Keratinocyte (primary cell): ENCODE measurements around the gene GRK6. TPM values are rescaled to one million over a fixed set of nuclear protein-coding genes. Genes with fewer than 3 reads are reported as not detected.

Experiments used
- DNase-seq: peaks from one replicate; pipeline ENCODE4 v3.0.0-alpha.2; 2011; ENCODE audit warnings: low read depth, missing footprints, low spot score
- FAIRE-seq: peaks from 2 replicates; lab custom pipeline; 2011; peaks lifted over from hg19 to GRCh38; lab: Jason Lieb, UNC
- H2AFZ ChIP-seq: 2 replicates; pipeline ENCODE4 v1.6.0; 2012; ENCODE audit warnings: low read length, control low read depth, inconsistent platforms; ENCODE audit not compliant: control insufficient read depth
- H3K27ac ChIP-seq: 2 replicates; pipeline ENCODE4 v1.5.1; 2011; ENCODE audit warnings: low read length; ENCODE audit not compliant: control insufficient read depth, insufficient read depth
- H3K27me3 ChIP-seq: 3 replicates; pipeline ENCODE4 v1.6.0; 2011; ENCODE audit warnings: low read length; ENCODE audit not compliant: control insufficient read depth, insufficient read depth; ENCODE audit errors: extremely low read depth
- H3K36me3 ChIP-seq, 2 experiments: 2 replicates in 1 of 2; 3 replicates in 1 of 2; pipeline ENCODE4 v1.5.1; 2011; ENCODE audit warnings: low read length in 2 of 2, mild to moderate bottlenecking in 1 of 2; ENCODE audit not compliant: control insufficient read depth in 2 of 2, insufficient read depth in 2 of 2; ENCODE audit errors: extremely low read depth in 1 of 2
- H3K4me1 ChIP-seq: 3 replicates; pipeline ENCODE4 v1.5.1; 2011; ENCODE audit warnings: low read length; ENCODE audit not compliant: control insufficient read depth, insufficient read depth; ENCODE audit errors: extremely low read depth
- H3K4me2 ChIP-seq: 3 replicates; pipeline ENCODE4 v1.6.0; 2011; ENCODE audit warnings: low read depth, low read length; ENCODE audit not compliant: control insufficient read depth, insufficient read depth; ENCODE audit errors: extremely low read depth
- H3K4me3 ChIP-seq, 3 experiments: fragments of 200-600 bp in 1 of 3; sonication (generic) in 1 of 3; 2 replicates in 2 of 3; 3 replicates in 1 of 3; pipeline ENCODE4 v1.5.1; 2011 to 2016; ENCODE audit warnings: low read length in 3 of 3, mild to moderate bottlenecking in 3 of 3, control low read depth in 2 of 3, inconsistent platforms in 1 of 3, low read depth in 1 of 3, mixed read lengths in 1 of 3, mixed run types in 1 of 3, moderate library complexity in 1 of 3; ENCODE audit not compliant: control insufficient read depth in 2 of 3, insufficient read depth in 2 of 3; ENCODE audit errors: extremely low read depth in 1 of 3
- H3K79me2 ChIP-seq: 2 replicates; pipeline ENCODE4 v1.6.0; 2012; ENCODE audit warnings: low read length; ENCODE audit not compliant: control insufficient read depth, insufficient read depth
- H3K9ac ChIP-seq: 3 replicates; pipeline ENCODE4 v1.6.0; 2011; ENCODE audit warnings: low read length; ENCODE audit not compliant: control insufficient read depth, insufficient read depth; ENCODE audit errors: extremely low read depth
- H3K9me1 ChIP-seq: 3 replicates; pipeline ENCODE4 v1.6.0; 2011; ENCODE audit warnings: low read length; ENCODE audit not compliant: control insufficient read depth, insufficient read depth; ENCODE audit errors: extremely low read depth
- H3K9me3 ChIP-seq: 2 replicates; pipeline ENCODE4 v1.5.1; 2012; ENCODE audit warnings: low read depth, low read length; ENCODE audit not compliant: control insufficient read depth
- H4K20me1 ChIP-seq: 3 replicates; pipeline ENCODE4 v1.6.0; 2011; ENCODE audit warnings: low read length; ENCODE audit not compliant: control insufficient read depth, insufficient read depth; ENCODE audit errors: extremely low read depth
- EZH2 ChIP-seq: IDR thresholded peaks from one replicate; pipeline ENCODE4 v1.6.1; 2012; ENCODE audit warnings: inconsistent platforms, mild to moderate bottlenecking, low read length, moderate library complexity
- dilution Hi-C: fragments of 300-500 bp; cut with MboI; formaldehyde crosslinking; loops from one replicate; pipeline ENCODE4 v1.7.0; 2020; ENCODE audit warnings: low sequenced_read_pairs; ENCODE audit not compliant: extremely low pct_ligation_motif_present
- polyA minus RNA-seq, 3 experiments: library from RNA; depleted of rRNA, polyadenylated mRNA; stranded (reverse); fragments of >200 nt; gene quantifications; 1 replicate in 1 of 3; 2 replicates in 1 of 3; 3 replicates in 1 of 3; pipeline ENCODE4 v1.2.3, GENCODE V29; 2011
- polyA plus RNA-seq, 5 experiments: library from polyadenylated mRNA; depleted of rRNA in 3 of 5; stranded (reverse) in 3 of 5; stranded (forward) in 1 of 5; unstranded in 1 of 5; fragments of >200 nt; gene quantifications; 1 replicate in 1 of 5; 2 replicates in 3 of 5; 3 replicates in 1 of 5; pipeline versions ENCODE4 v1.2.1 to v1.2.3, GENCODE V29; 2011 to 2012; ENCODE audit warnings: missing spikeins in 2 of 5, low read depth in 1 of 5, low replicate concordance in 1 of 5
- TF ChIP-seq, protein P1 (sequence below), 3 experiments: IDR thresholded peaks in 1 of 3; conservative IDR thresholded peaks in 1 of 3; optimal IDR thresholded peaks in 1 of 3; 2 replicates in 2 of 3; 3 replicates in 1 of 3; pipeline versions ENCODE3 to v1.5.1; 2011; ENCODE audit warnings: low read length in 3 of 3, mild to moderate bottlenecking in 3 of 3, moderate library complexity in 2 of 3, control low read depth in 1 of 3, inconsistent platforms in 1 of 3; ENCODE audit not compliant: insufficient read depth in 2 of 3; ENCODE audit errors: extremely low read depth in 1 of 3

Gene GRK6
- polyA plus RNA-seq (23.4 to 38.5 TPM (median 29.9 TPM) in 3 replicates), polyA minus RNA-seq (20.8 to 36.8 TPM (median 32.9 TPM) in 3 replicates)
- 8.5 TPM for polyA plus RNA-seq (2011; ENCODE audit: low read depth)
- 17.7 and 37.1 TPM in 2 replicates for polyA plus RNA-seq (2011; cell fraction: cytosol; rRNA removed)
- polyA plus RNA-seq (2011; cell fraction: nucleus; rRNA removed) = 20.6 and 22.3 TPM in 2 replicates
- polyA plus RNA-seq (2012; ENCODE audit: low replicate concordance) = 12.6 and 45.5 TPM in 2 replicates
- polyA minus RNA-seq (2011; cell fraction: cytosol; rRNA and poly(A)+ RNA removed) = 50.6 TPM
- 13.2 and 19.5 TPM in 2 replicates for polyA minus RNA-seq (2011; cell fraction: nucleus; rRNA and poly(A)+ RNA removed)

DNA sequence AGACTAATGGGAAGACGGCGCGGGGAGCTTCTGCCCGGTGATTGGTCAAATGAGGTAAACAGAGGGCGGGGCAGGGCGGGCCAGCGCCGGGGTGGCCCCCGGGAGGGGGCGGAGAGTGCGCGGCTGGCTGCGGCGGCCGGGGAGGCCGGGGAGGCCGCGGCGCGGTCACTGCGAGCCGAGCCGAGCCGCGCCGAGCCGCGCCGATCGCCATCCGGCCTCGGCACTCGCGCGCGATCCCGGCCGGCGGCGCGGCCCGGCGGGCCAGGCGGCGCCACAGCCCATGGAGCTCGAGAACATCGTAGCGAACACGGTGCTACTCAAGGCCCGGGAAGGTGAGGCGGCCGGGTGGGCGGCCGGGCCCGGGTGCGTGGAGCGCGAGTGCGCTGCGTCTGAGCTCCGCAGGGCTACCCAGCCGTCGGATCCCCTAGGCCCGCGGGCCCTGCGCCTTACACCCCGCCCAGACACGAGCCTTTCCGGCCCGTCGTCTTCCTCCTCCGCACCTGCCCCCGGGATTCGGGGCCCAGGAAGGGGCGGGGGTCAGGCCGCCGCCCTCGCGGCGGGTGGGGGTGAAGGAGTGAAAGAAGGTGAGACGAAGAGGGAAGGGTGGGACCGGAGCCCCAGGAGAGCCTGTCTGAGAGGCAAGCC lies at the start of gene GRK6:
GRK6 (plus strand) TSS at position 111 of the 645 bp plus-strand sequence; CDS start at position 281, 170 bp downstream.
- no peak for FAIRE-seq
- dilution Hi-C loops = no loop called here
- peaks cover 3 to 14% of the 10 kb centered on the region in 2 experiments for H3K36me3 ChIP-seq

DNA sequence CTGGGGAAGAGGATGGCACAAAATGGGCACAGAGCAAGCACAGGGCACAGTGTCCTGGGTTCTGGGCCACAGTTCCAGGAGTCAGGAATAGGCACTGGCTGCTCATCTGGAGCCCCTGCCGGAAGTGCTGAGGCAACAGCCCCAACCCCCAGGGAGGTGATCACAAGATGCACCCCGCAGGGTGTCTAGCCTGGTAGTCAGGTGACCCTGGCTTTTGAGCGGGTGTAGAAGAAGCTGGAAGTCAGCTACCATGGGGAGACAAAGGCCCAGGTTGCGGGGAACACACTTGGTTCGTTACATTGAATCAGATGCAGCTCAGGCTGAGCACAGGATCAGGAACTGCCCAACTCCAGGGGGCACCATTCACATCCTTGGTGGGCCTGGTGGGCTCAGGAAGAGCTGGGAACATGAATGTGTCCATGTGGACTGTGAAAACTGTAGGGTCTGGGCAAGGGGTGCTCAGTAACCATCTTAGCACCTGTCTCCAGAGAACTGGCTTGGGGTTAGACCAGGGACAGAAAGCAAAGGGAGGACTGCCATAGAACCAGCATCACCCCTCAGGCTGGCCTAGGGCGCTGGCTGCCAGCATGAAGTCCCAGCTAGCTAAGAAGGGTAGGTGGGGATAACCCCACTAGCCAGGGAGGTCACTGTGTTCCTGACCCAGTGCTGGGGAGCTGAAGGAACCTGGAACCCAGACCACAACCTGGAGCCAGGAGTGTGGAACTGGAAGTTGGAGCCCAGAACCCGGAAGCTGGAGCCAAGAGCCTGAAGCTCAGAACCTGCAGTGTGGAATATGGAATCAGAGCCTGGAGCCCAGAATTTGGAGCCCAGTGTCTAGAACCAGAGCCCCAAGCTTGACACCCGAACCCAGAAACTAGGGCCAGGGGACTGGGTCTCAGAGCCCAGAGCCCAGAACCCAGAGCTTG lies 48.4 kb upstream of the GRK6 start:
- H3K4me3 ChIP-seq = no peak overlapping the region
- no peak overlapping the region for H2AFZ ChIP-seq
- no peak overlapping the region for H3K4me2 ChIP-seq
- H3K9me1 ChIP-seq = peaks cover 2% of the 10 kb centered on the region
- H3K27ac ChIP-seq = no peak overlapping the region
- DNase-seq (no peak), FAIRE-seq (no peak)
- dilution Hi-C loops = no loop called here
- H3K27me3 ChIP-seq = peaks cover under 1% of the 10 kb centered on the region
- H3K79me2 ChIP-seq = no peaks in the 10 kb centered on the region
- H3K9ac ChIP-seq = no peak overlapping the region
- H3K4me1 ChIP-seq = peaks cover 21% of the 10 kb centered on the region
- TF ChIP-seq, protein P1, sequence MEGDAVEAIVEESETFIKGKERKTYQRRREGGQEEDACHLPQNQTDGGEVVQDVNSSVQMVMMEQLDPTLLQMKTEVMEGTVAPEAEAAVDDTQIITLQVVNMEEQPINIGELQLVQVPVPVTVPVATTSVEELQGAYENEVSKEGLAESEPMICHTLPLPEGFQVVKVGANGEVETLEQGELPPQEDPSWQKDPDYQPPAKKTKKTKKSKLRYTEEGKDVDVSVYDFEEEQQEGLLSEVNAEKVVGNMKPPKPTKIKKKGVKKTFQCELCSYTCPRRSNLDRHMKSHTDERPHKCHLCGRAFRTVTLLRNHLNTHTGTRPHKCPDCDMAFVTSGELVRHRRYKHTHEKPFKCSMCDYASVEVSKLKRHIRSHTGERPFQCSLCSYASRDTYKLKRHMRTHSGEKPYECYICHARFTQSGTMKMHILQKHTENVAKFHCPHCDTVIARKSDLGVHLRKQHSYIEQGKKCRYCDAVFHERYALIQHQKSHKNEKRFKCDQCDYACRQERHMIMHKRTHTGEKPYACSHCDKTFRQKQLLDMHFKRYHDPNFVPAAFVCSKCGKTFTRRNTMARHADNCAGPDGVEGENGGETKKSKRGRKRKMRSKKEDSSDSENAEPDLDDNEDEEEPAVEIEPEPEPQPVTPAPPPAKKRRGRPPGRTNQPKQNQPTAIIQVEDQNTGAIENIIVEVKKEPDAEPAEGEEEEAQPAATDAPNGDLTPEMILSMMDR (optimal IDR thresholded peaks at IDR 0.05 in 1 of 3, IDR thresholded peaks at IDR 0.05 in 1 of 3, conservative IDR thresholded peaks at IDR 0.05 in 1 of 3; ENCODE audit: extremely low read depth in 1 of 3, insufficient read depth in 2 of 3, low read length in 3 of 3) = no peak
- TF ChIP-seq EZH2 = no peak
- no peaks in the 10 kb centered on the region for H3K9me3 ChIP-seq
- H3K36me3 ChIP-seq = no peaks in the 10 kb centered on the region
- H4K20me1 ChIP-seq = no peaks in the 10 kb centered on the region

More for the DNA sequence above, at the start of gene GRK6:
- TF ChIP-seq, protein P1 (optimal IDR thresholded peaks at IDR 0.05 in 1 of 3, IDR thresholded peaks at IDR 0.05 in 1 of 3, conservative IDR thresholded peaks at IDR 0.05 in 1 of 3; ENCODE audit: extremely low read depth in 1 of 3, insufficient read depth in 2 of 3, low read length in 3 of 3) = no peak
- Histone ChIP-seq H4K20me1 (no peaks in the 10 kb centered on the region), H2AFZ (peak within 1 kb of the TSS; percentile 94), H3K9ac (peak within 1 kb of the TSS; percentile 89), H3K27ac (peak within 1 kb of the TSS; percentile 88), H3K4me1 (peaks cover 49% of the 10 kb centered on the region), H3K9me3 (no peaks in the 10 kb centered on the region), H3K9me1 (no peaks in the 10 kb centered on the region), H3K4me2 (peak within 1 kb of the TSS; percentile 100), H3K27me3 (no peaks in the 10 kb centered on the region), H3K4me3 (peak within 1 kb of the TSS; percentile 77 to 93 (median 86)), H3K79me2 (peaks cover 31% of the 10 kb centered on the region)
- no peak for DNase-seq
